Activated gamma-delta T cell treated with anti-CD3 and anti-CD28 coated beads, Interleukin-2, amount 50 U/mL, for 16 hours (primary cell): ENCODE measurements around the gene RGS3.

Experiments used
- DNase-seq: peaks from one replicate; pipeline ENCODE4 v3.0.0-alpha.2; 2020; ENCODE audit warnings: low read depth

RGS3 gene

GRCh38 chr9:113620377-113621161, 157.0 kb downstream of the RGS3 start:
- no peak for DNase-seq

DNA sequence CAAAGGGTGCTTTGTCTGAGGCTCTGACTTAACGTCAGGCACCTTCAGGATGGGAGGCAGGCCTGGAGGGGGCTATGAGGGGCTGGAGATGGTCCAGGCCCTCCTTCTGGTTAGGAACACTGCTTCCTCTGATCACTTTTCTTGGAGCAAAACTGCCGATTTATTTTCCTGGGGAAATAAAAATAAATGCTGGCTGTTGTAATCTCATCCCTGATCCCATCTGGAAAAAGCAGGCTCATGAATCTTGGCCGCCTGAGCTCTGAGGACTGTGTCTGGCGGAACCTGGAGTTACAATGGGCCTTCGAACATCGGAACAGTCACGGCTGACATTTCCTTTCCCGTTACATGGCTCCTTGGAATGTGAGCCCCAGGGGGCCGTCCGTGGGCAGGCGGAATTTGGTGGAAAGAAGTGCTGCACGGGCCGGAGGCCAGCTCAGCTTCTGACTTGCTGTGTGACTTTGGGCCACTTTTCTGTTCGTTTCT, 157.8 kb downstream of the RGS3 start:
- no peak for DNase-seq

DNA sequence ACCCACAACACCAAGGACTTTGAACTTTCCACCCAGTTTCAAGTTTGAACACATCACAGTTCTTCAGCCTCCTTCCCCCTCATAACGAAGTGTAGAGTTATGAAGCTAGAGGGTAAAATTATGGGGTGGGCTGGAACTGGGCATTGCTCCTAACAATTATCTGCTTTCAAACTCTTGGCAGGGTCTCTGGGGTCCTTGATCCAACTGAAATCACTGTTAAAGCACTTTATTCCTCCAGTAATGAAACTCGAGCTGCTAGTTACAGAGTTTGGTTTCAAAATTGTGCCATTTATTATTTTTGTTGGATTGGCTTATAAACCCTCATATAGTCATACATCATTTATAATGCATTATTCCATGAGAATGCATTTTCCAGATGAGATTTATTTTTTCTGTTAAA, 158.5 kb downstream of the RGS3 start:
- no peak for DNase-seq

DNA sequence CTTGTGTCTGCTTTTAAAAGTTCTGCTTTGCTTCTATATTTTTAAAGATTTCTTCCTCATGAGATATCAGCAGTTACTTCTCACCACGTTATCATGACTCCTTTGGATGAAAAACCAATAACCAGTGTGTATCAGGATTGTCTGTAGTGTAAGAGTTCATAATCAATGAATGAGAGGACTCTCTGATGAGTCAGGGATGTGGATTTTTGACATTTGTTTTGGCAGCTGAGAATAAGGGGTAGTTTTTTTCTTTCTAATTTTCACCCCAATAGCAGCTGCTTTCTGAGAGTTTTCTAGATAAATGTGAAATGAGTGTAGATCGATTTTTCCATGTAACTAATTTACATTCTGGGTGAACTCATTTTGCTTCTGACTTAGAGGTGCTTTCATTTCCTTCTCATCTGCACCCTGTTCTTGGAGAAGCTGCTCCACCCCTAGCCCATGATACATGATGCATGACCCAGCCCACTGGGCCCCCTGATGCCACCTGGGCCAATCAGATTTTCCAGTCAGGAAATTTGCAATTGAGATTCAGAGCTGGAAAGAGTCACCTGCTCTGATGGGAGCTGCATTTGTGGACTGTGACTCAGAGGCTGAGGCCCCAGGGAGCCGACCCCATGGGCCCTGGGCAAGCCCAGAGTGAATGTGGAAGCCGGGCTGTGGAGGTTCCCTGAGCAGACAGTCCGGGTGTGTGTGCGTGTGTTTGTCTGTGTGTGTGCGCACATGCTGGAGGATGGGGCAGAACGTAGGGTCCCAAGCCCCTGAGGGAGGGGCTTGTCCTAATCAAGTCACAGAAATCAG, 159.3 kb downstream of the RGS3 start:
- DNase-seq: no peak

- no peak for DNase-seq
Measured at GRCh38 chr9:113623851-113624485, 160.4 kb downstream of the RGS3 start.

GRCh38 chr9:113624721-113625120, 161.2 kb downstream of the RGS3 start:
- no peak for DNase-seq

DNA sequence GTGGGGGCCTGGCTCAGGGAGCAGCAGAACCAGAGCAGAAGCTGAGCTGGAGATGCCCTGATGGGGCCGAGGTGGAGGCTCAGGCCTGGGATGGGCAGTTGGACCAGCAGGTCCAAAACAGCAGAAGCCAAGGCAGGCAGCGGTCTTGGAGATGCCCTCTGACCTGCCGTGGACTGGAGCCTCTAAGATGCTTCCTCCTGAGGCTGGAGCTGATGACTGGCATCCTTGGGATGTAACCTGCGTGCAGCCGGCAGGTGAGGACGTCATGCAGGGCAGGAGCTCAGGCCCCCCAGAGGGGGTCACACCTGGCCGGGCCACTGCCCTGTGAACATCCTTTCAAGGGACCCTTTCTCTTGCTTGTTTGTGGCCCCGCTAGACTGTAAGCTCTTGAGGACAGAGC, 162.0 kb downstream of the RGS3 start:
- DNase-seq: no peak

- no peak for DNase-seq
Measured at GRCh38 chr9:113626735-113627495, 163.4 kb downstream of the RGS3 start.

GRCh38 chr9:113628621-113629020, 165.1 kb downstream of the RGS3 start:
- no peak for DNase-seq

DNA sequence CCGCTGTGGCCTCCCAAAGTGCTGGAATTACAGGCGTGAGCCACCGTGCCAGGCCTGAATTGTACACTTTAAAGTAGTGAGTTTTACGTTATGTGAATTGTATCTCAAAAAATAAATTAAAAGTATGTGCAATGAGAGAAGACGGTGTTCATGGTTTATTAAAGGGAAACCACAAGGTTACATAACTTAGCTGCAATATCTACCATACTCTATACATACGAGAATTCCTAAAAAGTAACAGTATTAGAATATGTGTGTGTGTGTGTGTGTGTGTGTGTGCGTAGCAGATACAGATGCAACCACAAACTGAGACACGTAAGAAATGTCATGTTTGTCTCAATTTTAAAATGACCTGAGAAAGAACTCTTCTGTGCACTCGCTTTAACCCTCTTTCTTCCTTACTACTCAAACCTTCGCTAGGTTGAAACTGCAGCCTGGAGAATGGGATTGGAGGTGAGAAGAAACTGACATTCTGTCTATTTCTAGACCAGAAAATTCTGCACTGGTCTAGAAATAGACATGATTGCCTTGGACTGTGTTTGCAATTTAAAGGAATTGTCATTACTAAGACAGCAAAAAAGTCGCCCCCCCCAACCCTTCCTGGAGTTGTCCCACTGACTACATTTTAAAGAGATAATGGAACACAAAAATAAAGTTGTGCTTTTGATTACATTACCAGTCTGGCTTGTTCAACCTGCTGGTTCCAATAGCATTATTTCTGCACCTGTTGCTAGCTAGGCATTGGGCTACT, 167.0 kb downstream of the RGS3 start:
- DNase-seq: no peak

- no peak for DNase-seq
Measured at GRCh38 chr9:113631137-113631765, 167.7 kb downstream of the RGS3 start.

DNA sequence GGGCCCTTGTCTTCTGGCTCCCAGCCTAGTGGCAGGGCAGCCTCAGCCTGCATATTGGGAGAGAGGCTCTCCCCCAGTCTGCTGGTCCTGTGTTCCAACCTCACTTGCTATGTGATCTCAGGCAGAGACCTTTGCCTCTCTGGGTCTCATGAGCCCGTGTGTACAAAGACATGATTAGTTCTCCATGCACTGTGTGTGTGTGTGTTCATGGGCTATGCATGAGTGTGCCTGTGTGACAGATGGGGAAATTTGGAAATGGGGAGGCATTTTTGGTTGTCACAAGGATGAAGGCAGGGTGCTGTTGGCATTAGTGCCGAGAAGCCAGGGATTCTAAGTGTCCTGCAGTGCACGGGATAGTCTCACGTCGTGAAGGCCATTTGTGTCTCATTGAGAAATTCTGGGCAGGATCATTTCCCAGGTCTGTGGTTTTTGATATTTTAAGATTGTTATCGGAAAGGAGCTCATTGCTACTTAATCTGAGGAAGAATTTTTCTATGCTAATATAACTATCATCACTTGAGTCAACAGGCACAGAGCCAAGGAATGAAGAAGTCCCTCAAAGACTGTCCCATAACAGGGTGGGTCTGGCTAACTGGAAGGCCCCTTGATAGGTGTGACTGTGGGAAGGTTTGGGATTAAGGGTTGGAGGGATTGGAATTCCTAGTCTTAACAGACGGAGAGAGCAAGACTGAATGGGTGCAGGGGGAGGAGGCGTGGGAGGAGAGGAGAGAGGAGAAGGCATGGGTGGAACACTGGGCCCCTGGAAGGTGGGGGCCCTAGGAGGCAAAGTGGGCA, 168.5 kb downstream of the RGS3 start:
- DNase-seq: no peak

GRCh38 chr9:113632776-113633590, 169.5 kb downstream of the RGS3 start:
- DNase-seq: no peak

DNA sequence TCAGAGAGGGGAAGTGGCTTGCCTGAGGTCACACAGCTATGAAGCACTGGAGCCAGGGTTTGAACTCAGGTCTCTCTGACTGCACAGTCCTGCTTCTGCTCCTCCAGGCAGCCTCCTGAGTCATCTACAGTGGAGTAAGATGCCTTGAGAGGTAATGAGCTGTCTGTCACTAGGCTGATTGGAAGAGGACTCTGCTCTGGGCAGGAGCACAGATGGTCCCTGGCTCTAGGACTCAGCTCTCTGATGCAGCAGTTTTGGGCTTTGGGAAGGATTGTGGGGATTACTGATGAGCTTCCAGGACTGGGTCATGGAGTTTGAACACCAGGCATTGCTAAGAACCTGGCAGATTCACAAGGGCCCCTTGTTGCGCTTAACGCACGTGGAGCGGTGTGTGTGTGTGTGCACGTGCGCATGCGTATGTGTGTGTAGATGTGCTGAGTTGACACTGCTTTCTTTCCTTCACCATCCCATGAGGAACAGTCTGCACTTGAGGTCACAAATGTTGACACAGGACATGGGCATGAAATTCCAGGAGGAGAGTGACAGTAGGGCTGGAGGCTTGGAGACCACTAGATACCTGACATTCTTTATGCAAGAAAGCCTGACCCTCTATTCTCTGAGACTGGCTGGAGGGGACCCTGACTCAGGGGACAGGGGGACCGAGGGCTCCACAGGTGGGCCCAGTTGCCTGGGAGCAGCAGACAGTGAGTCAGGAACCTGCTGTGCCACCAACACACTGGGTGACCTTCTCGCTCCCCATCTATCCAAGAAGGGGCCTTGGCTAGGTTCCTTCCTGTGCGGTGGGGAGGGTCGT, 170.5 kb downstream of the RGS3 start:
- DNase-seq: no peak

- no peak for DNase-seq
Measured at GRCh38 chr9:113634596-113635515, 171.3 kb downstream of the RGS3 start.

- DNase-seq: no peak
Measured at GRCh38 chr9:113635586-113635985, 172.1 kb downstream of the RGS3 start.

GRCh38 chr9:113636165-113636564, 172.6 kb downstream of the RGS3 start:
- DNase-seq: no peak
